Upper lobe of right lung (tissue), 1 donor: ENCODE data around the gene MPV17L2. TPM values are rescaled to one million over a fixed set of nuclear protein-coding genes. Genes with fewer than 3 reads are reported as not detected.

Experiments used
- ATAC-seq: fragments of 200-7000 bp; cut with Tn5 transposase; one replicate; pipeline ENCODE4 v1.9.1; 2020; ENCODE audit warnings: mild to moderate bottlenecking, moderate library complexity
- DNase-seq: peaks from one replicate; pipeline ENCODE4 v3.0.0-alpha.2; 2020
- H3K27ac ChIP-seq: fragments of 200-600 bp; one replicate; pipeline ENCODE4 v1.8.0; 2022
- H3K27me3 ChIP-seq: fragments of 200-600 bp; one replicate; pipeline ENCODE4 v1.8.0; 2022; ENCODE audit warnings: mild to moderate bottlenecking
- H3K36me3 ChIP-seq: fragments of 200-600 bp; one replicate; pipeline ENCODE4 v1.8.0; 2022
- H3K4me1 ChIP-seq: fragments of 200-600 bp; one replicate; pipeline ENCODE4 v1.8.0; 2022
- H3K4me3 ChIP-seq: fragments of 200-600 bp; one replicate; pipeline ENCODE4 v1.8.0; 2022; ENCODE audit warnings: mild to moderate bottlenecking
- H3K9me3 ChIP-seq: fragments of 200-600 bp; one replicate; pipeline ENCODE4 v1.8.0; 2022
- CTCF ChIP-seq: fragments of 200-600 bp; IDR thresholded peaks from one replicate; pipeline ENCODE4 v1.8.0; 2022; ENCODE audit warnings: antibody characterized with exemption
- intact Hi-C: fragments of 100-400 bp; cut with DNase I; formaldehyde crosslinking; loops from one replicate; pipeline ENCODE4 v1.11.0; 2022
- total RNA-seq: library from RNA; stranded (reverse); fragmentation: NEBNext Ultra II Directional; extraction: Animal tissue kit (Norgen Biotek cat#: 25700); gene quantifications from one replicate; pipeline ENCODE4 v1.2.1, GENCODE V29; 2021
- donor health status: DM: no; HTN: yes; CAD: no; lungs with severe emphysema.

The MPV17L2 gene
- total RNA-seq, 1 donor from 2014 or later: 8.2 TPM

DNA sequence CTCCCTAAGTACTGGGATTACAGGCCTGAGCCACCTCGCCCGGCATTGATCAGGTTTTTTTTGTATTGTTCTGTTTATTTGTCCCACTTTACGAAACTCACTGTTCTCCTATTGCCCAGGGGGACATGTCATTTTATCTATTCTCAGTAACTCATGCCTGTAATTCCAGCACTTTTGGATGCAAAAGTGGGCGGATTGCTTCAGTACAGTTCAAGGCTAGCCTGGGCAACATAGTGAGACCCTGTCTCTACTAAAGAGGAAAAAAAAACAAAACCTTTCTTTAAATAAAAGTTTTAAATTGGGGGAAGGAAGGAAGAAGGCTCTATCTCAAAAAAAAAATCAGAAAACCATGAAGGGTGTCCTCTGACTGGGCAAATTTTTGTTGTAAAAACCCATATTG, 2.7 kb upstream of the MPV17L2 start:
- Histone ChIP-seq H3K4me1 (peaks cover 18% of the 10 kb centered on the region), H3K36me3 (no peaks in the 10 kb centered on the region), H3K27ac (no peak overlapping the region), H3K9me3 (no peaks in the 10 kb centered on the region), H3K27me3 (no peaks in the 10 kb centered on the region), H3K4me3 (no peak overlapping the region)
- no peak for TF ChIP-seq CTCF
- DNase-seq (no peak), ATAC-seq (no peak)
- intact Hi-C loops: no loop called here

DNA sequence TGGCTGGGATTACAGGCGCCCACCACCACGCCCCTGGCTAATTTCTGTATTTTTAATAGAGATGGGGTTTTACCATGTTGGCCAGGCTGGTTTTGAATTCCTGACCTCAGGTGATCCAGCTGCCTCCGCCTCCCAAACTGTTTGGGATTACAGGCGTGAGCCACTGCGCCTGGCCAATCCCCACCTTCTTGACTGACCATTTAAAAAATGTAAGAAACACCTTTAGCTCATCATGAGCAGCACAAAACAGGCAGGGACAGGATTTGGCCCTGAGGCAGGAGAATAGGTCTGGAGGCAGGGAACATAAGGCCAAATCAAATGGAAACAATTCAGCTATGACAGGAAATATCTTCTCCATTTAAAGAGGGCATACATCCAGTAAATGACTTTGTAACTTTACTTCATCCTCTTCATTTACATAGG, 1.4 kb upstream of the MPV17L2 start:
- H3K9me3 ChIP-seq: no peaks in the 10 kb centered on the region
- H3K4me3 ChIP-seq: peak overlapping the region; percentile 73
- H3K27ac ChIP-seq: peak overlapping the region; percentile 96
- H3K27me3 ChIP-seq: no peaks in the 10 kb centered on the region
- H3K4me1 ChIP-seq: peaks cover 18% of the 10 kb centered on the region
- H3K36me3 ChIP-seq: peaks cover 11% of the 10 kb centered on the region
- intact Hi-C loops: no loop called here
- TF ChIP-seq CTCF: no peak
- ATAC-seq: no peak
- DNase-seq: no peak

GRCh38 chr19:18193388-18194180, 566 bp downstream of the MPV17L2 start:
- Histone ChIP-seq H3K4me1 (peaks cover 18% of the 10 kb centered on the region), H3K36me3 (peaks cover 15% of the 10 kb centered on the region), H3K4me3 (peak overlapping the region; percentile 91), H3K27me3 (no peaks in the 10 kb centered on the region), H3K27ac (peak overlapping the region; percentile 81), H3K9me3 (no peaks in the 10 kb centered on the region)
- ATAC-seq (no peak), DNase-seq (no peak)
- TF ChIP-seq CTCF: no peak
- intact Hi-C loops: no loop called here

DNA sequence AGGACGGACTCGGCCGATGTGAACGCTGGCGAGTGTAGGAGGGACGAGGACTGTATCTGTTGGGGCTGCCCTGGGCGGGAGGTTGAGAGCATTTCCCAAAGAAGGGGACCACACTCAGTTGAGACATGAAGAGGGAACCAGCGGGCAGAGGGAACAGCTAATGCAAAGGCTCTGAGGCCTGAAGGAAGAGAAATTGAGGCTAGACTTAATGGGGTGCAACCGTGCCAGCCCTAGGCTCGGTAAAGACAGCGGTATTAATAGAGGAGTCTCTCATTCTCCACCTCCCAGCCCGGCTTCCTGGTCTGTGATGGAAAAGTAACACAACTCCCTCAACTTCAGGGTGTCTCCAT, 1.1 kb downstream of the MPV17L2 start:
- Histone ChIP-seq H3K4me1 (peaks cover 18% of the 10 kb centered on the region), H3K27me3 (no peaks in the 10 kb centered on the region), H3K36me3 (peaks cover 17% of the 10 kb centered on the region), H3K4me3 (peak overlapping the region; percentile 91), H3K27ac (no peak overlapping the region), H3K9me3 (no peaks in the 10 kb centered on the region)
- intact Hi-C loops: no loop called here
- no peak for DNase-seq
- TF ChIP-seq CTCF: no peak
- no peak for ATAC-seq

DNA sequence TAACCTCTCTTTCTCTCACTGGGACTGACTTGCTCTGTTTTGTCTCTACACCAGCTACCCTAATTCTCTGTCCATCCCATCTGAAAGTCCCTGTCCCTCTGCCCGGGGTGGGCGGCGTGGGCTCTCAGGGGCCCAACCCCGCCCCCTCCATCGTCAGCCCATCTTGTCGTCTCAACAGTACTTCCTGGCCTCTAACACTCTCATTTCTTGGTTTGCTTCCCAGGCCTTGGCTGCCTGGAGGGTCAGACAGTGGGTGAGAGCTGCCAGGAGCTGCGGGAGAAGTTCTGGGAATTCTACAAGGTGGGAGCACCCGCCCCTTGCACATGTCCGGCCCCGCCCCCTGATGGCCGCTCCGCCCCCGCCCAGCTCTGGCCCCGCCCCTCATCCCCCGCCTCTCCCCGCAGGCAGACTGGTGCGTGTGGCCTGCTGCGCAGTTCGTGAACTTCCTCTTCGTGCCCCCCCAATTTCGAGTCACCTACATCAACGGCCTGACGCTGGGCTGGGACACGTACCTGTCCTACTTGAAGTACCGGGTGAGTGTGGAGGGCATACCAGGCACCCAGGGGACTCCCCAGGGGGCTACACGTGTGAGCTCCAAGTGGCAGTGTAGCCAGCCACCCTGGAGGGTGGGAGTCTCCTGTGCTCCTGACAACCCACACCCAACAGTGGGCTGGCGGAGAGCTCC, 1.7 kb downstream of the MPV17L2 start:
- no peak for ATAC-seq
- H3K4me3 ChIP-seq: peak overlapping the region; percentile 91
- TF ChIP-seq CTCF: no peak
- no peaks in the 10 kb centered on the region for H3K27me3 ChIP-seq
- no peak overlapping the region for H3K27ac ChIP-seq
- no peaks in the 10 kb centered on the region for H3K9me3 ChIP-seq
- DNase-seq: peak; percentile 72
- H3K36me3 ChIP-seq: peaks cover 17% of the 10 kb centered on the region
- intact Hi-C loops: no loop called here
- peaks cover 18% of the 10 kb centered on the region for H3K4me1 ChIP-seq
